Left hindlimb (tissue), 1 donor: ENCODE results near the gene POMC.
"Not testable (repeated sequence)": the region's sequence is repeated elsewhere in the genome, so short reads cannot be mapped to it uniquely, and the experiment has no call there.

Experiments used
- DNase-seq: peaks from one replicate; pipeline ENCODE4 v3.0.0-alpha.2; 2018

Gene POMC

DNA sequence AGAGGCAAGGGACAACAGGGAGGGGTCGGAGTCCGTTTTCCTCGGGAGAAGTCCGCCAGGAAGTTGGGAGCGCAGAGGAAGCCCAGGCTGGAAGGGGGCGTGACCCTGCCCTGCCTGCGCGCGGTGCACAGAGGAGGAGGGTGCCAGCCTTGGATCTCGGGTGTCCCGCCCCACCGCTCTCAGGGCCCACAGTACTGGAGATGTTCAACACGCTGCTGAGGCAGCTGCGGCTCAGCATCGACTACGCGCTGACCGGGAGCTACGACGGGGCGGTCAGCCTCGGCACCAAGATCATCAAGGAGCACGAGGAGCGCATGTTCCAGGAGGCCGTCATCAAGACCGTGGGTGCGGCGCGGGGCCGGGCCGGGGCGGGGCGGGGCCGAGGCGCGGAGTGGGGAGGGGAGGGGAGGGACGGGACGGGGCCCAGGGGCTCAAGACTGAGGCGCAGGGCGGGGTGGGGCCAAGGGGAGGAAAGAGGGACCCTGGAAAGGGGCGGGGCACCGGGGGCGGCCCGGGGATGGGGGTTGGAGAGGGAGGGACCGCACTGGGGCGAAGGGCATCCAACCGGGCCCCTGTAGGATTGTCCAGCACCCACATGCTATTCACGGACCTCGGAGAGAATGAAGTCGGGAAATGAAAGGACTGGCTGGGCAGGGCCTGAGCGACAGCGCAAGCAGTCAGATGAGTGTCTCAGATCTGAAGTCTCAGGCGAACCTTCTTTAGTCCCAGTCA lies 36.6 kb downstream of the POMC start:
- peak; percentile 41 for DNase-seq

- no peak for DNase-seq
Measured at GRCh38 chr2:25131253-25131566, 37.2 kb downstream of the POMC start.

DNA sequence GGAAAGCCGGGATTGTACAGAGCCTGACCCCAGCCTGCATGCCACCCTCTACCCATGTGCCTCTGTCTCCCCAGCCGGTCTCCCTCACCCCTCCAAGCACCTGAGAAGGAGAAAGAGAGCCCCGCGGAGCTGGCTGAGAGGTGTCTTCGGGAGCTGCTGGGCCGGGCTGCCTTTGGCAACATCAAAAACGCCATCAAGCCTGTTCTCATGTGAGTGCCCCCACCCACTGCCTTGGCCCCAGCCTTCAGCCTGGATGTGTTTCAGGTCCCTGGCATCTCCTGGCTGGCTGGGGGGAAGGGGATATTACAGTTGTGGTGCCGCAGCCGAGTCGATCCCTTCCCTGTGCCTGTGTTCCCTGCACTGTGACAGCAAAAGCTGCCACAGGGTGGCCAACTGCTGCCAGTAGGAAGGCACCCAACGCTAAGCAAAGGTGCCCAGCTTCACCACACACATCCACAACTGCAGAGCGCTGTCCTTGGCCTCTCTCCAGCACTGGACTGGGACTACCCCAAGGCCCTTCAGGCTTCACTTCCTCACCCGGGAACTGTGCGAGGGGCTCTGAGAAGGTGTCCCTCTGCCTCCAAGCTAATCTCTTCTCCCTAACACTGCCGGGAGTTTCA lies 38.4 kb downstream of the POMC start:
- DNase-seq: no peak

DNA sequence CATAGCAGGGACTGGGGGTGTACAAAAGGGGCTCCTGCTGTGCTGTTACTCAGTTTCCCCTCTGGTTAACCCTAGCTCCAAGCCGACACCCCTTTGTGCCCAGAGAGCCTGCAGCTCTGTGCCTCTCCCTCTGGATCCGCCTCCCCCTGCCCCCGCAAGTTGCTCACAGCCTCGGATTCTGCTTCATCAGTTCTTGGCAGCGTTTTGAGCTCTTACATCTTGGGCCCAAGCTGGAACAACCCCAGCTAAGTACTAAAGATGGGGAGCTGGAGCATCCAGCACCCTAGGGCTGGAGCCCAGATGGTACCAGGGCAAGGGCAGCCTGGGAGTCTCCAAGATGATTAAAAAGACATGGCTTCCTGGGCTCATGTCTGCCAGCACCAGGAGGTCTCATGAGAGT lies 40.7 kb downstream of the POMC start:
- no peak for DNase-seq

- DNase-seq: not testable (repeated sequence)
Measured at GRCh38 chr2:25127071-25127470, 41.3 kb downstream of the POMC start.

DNA sequence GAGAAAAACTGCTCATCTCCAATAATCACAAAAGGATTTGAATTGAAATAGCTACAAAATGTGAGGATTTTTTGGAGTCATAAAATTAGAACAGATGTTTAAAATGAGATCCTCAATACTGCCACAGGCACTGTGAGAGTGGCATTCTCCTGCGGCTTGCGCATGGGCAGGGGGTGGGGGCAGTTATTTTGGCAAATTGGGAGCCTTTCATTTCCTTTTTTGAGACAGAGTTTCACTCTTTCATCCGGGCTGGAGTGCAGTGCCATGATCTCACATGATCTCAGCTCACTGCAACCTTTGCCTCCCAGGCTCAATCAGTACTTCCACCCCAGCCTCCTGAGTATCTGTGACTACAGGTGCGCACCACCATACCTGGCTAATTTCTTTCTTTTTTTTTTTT lies 42.4 kb downstream of the POMC start:
- DNase-seq: no peak

DNA sequence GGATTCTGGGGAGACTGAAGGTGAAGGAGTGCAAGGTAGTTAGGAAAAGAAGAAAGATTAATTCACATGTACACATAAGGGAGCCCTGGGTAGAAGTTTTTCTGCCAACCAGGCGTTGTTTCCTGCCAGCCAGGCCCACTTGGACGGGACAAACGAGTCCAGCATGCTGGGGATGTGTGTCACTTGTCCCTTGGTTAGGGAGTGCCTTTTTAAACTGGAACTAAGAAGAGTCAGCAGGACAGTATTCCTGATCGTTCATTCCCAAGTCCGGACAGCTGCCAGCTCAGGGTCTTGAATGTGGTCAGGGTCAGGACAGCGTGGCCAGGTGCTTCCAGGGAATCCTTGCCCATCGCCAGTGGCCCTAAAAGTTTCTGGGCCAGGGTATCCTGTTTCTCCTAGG lies 43.2 kb downstream of the POMC start:
- no peak for DNase-seq

- no peak for DNase-seq
Measured at GRCh38 chr2:25123682-25124081, 44.7 kb downstream of the POMC start.

DNA sequence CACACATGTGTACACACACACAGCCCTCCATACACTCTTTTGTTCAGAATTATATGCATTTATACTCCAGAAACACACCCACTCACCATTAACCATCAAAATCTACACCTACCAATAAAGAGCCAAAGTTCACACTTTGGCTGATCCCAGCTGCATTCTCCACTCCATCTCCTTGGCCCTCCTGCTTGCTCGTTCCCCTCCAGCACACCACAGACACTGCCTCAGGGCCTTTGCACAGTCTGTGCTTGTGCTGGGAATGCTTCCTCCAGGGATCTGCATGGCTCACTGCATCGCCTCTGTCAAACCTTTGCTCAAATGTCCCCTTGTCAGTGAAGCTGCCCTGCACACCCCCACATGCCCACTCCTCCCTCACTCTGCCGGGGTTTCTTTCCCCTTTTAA lies 46.0 kb downstream of the POMC start:
- no peak for DNase-seq

- no peak for DNase-seq
Measured at GRCh38 chr2:25119263-25119662, 49.1 kb downstream of the POMC start.

DNA sequence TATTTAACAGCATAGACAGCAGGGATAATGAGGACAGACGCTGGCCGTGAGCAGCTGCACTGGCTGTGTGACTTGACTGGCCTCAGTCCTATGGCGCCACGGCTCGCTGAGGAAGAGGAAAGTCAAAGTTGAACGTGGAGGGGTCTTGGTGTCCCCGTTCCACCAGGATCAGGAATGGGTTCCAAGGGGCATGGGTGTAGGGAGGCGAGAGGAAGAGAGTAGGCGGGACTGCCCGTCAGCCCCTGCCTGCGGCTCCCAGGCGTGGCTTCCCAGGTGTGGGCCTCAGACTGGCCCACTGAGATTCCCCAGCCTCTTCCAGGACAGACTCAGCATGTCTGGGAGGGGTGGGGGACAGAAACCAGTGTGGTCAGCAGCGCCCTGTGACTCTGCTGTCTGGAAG lies 51.4 kb downstream of the POMC start:
- DNase-seq: no peak

DNA sequence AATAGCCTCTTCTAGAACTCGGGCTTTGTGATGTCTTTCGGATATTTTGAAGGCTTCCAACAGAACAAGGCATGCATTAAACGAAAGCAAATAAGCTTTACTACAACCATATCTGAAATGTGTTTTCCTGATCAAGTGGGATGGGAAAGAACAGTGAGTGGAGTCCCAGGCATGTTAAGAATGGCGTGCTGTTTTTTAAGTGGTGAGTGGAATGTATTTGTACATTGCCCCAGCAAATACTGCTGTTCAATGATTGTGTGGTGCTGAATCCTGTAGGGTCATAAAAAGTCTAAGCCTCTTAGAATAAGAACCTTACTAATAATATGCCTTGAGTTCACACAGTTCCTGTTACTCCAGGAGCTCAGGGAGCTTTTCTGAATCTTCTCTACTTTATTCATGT lies 52.5 kb downstream of the POMC start:
- no peak for DNase-seq

- no peak for DNase-seq
Measured at GRCh38 chr2:25115249-25115883, 53.0 kb downstream of the POMC start.

DNA sequence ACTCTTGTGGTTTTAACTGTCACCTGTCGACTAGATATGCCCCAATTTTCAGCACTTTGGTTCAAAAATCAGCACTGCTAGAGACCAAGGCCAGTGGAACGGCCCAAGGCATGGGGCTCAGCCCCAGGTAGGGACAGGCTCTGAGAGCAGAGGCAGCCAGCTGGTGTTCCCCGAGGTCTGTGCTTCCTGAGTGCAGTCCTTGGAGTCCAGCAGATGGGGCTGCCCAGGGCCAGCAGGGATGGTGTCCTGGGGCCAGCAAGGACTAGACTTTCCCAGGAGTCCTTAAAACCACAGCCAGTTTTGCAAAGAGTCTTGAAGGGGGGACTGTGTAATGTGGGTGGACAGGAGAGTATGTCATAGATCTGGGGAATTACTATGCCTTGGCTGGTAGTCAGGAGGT lies 56.3 kb downstream of the POMC start:
- DNase-seq: no peak
